Endothelial cell of umbilical vein (primary cell): Measurements from ENCODE around the gene TPGS2. TPM values are rescaled to one million over a fixed set of nuclear protein-coding genes. Genes with fewer than 3 reads are reported as not detected.

Experiments
- BruUV-seq: library from RNA; stranded (reverse); fragments of 400-500 nt; replicated peaks from 2 replicates; lab custom pipeline; 2021; lab: Mats Ljungman, UMichigan
- CTCF ChIA-PET: fragments of 300-600, 350-600 bp; sonication (Branson Sonifier 250); formaldehyde crosslinking; loops from one replicate; lab custom pipeline; 2021; ENCODE audit warnings: antibody characterized with exemption, inconsistent platforms; lab: Charles Lee
- POLR2A ChIA-PET: fragments of 300-600, 350-600 bp; sonication (Branson Sonifier 250); formaldehyde crosslinking; loops from one replicate; lab custom pipeline; 2021; ENCODE audit warnings: antibody characterized with exemption, inconsistent platforms; lab: Charles Lee
- DNase-seq: peaks from one replicate; pipeline ENCODE4 v3.0.0-alpha.2; 2011; ENCODE audit warnings: low read depth, low spot score
- FAIRE-seq: peaks from 2 replicates; lab custom pipeline; 2011; peaks lifted over from hg19 to GRCh38; lab: Jason Lieb, UNC
- H2AFZ ChIP-seq: 2 replicates; pipeline ENCODE4 v1.6.0; 2012; ENCODE audit warnings: low read depth, low read length, control low read depth, inconsistent platforms
- H3K27ac ChIP-seq: 2 replicates; pipeline ENCODE4 v1.5.1; 2011; ENCODE audit warnings: low read depth, mild to moderate bottlenecking, control low read depth, low read length, moderate library complexity; ENCODE audit not compliant: insufficient read depth
- H3K27me3 ChIP-seq, 2 experiments: 2 replicates each; pipeline versions ENCODE4 v1.6.0 to v1.6.1; 2011; ENCODE audit warnings: low read length in 2 of 2, mixed read lengths in 1 of 2; ENCODE audit not compliant: control insufficient read depth in 2 of 2, insufficient read depth in 2 of 2
- H3K36me3 ChIP-seq, 2 experiments: 2 replicates in 1 of 2; 3 replicates in 1 of 2; pipeline ENCODE4 v1.5.1; 2011; ENCODE audit warnings: low read length in 2 of 2, mild to moderate bottlenecking in 1 of 2, moderate library complexity in 1 of 2; ENCODE audit not compliant: control insufficient read depth in 2 of 2, insufficient read depth in 2 of 2; ENCODE audit errors: extremely low read depth in 1 of 2
- H3K4me1 ChIP-seq: 3 replicates; pipeline ENCODE4 v1.5.1; 2011; ENCODE audit warnings: mild to moderate bottlenecking, low read length; ENCODE audit not compliant: control insufficient read depth, insufficient read depth; ENCODE audit errors: extremely low read depth
- H3K4me2 ChIP-seq: 2 replicates; pipeline ENCODE4 v1.6.1; 2011; ENCODE audit warnings: low read length, control low read depth, mixed read lengths; ENCODE audit not compliant: insufficient read depth
- H3K4me3 ChIP-seq, 3 experiments: fragments of 200-600 bp in 1 of 3; sonication (generic), shearing (Covaris generic) in 1 of 3; replicated peaks in 1 of 3; 2 replicates each; pipeline ENCODE4 v1.5.1; 2011 to 2016; ENCODE audit warnings: control low read depth in 3 of 3, low read length in 3 of 3, mild to moderate bottlenecking in 2 of 3, inconsistent platforms in 1 of 3, low read depth in 1 of 3, moderate library complexity in 1 of 3; ENCODE audit not compliant: insufficient read depth in 1 of 3
- H3K79me2 ChIP-seq: 2 replicates; pipeline ENCODE4 v1.6.0; 2012; ENCODE audit warnings: low read length, inconsistent platforms; ENCODE audit not compliant: control insufficient read depth, insufficient read depth
- H3K9ac ChIP-seq: replicated peaks from 2 replicates; pipeline ENCODE3; 2011; ENCODE audit warnings: low read length, control low read depth; ENCODE audit not compliant: insufficient read depth; ENCODE audit errors: extremely low read depth
- H3K9me1 ChIP-seq: replicated peaks from 3 replicates; pipeline ENCODE4 v1.6.0; 2011; ENCODE audit warnings: mild to moderate bottlenecking, low read length; ENCODE audit not compliant: control insufficient read depth, insufficient read depth; ENCODE audit errors: extremely low read depth
- H3K9me3 ChIP-seq: replicated peaks from 2 replicates; pipeline ENCODE4 v1.5.1; 2012; ENCODE audit warnings: low read length, inconsistent platforms; ENCODE audit not compliant: control insufficient read depth, insufficient read depth
- H4K20me1 ChIP-seq: replicated peaks from 2 replicates; pipeline ENCODE3; 2011; ENCODE audit warnings: mild to moderate bottlenecking, low read length; ENCODE audit not compliant: control insufficient read depth, insufficient read depth; ENCODE audit errors: extremely low read depth
- FOS ChIP-seq: IDR thresholded peaks from 2 replicates; pipeline ENCODE4 v1.6.1; 2011; ENCODE audit warnings: mild to moderate bottlenecking, low read length, moderate library complexity, borderline replicate concordance; ENCODE audit not compliant: insufficient read depth
- GATA2 ChIP-seq: IDR thresholded peaks from 2 replicates; pipeline ENCODE4 v1.7.0; 2011; ENCODE audit warnings: low read depth, mild to moderate bottlenecking, moderate library complexity, mixed read lengths, low read length; ENCODE audit not compliant: insufficient read length, insufficient read depth
- JUN ChIP-seq: IDR thresholded peaks from 2 replicates; pipeline ENCODE4 v1.6.1; 2011; ENCODE audit warnings: borderline replicate concordance, low read depth; ENCODE audit not compliant: insufficient read length, insufficient read depth
- MAX ChIP-seq: IDR thresholded peaks from 2 replicates; pipeline ENCODE4 v1.6.1; 2011; ENCODE audit not compliant: insufficient read depth, insufficient read length
- MYC ChIP-seq: IDR thresholded peaks from one replicate; pipeline ENCODE4 v1.6.1; 2011; ENCODE audit warnings: mild to moderate bottlenecking, low read depth, low read length
- dilution Hi-C: fragments of 300-500 bp; cut with MboI; formaldehyde crosslinking; loops from one replicate; pipeline ENCODE4 v1.15.0; 2019; ENCODE audit warnings: low sequenced_read_pairs; ENCODE audit not compliant: extremely low pct_ligation_motif_present
- intact Hi-C: fragments of 100-400 bp; cut with micrococcal nuclease; formaldehyde crosslinking; loops from one replicate; pipeline ENCODE4 v1.10.0; 2022
- polyA plus RNA-seq, 4 experiments: library from polyadenylated mRNA; depleted of rRNA in 3 of 4; stranded (reverse) in 3 of 4; unstranded in 1 of 4; fragments of >200 nt; gene quantifications; 2 replicates each; pipeline versions ENCODE4 v1.2.1 to v1.2.3, GENCODE V29; 2011 to 2012; ENCODE audit warnings: missing spikeins in 1 of 4
- total RNA-seq: library from RNA; stranded (reverse); gene quantifications from 2 replicates; pipeline ENCODE4 v1.2.3, GENCODE V29; 2021
- TF ChIP-seq, protein P1 (sequence below), 2 donors: IDR thresholded peaks; 1 replicate in 1 of 2; 2 replicates in 1 of 2; pipeline ENCODE4 v1.5.1; 2011; ENCODE audit warnings: low read length in 2 of 2, mild to moderate bottlenecking in 2 of 2, moderate library complexity in 2 of 2, control low read depth in 1 of 2, inconsistent platforms in 1 of 2, low read depth in 1 of 2; ENCODE audit not compliant: insufficient read depth in 1 of 2; ENCODE audit errors: extremely low read depth in 1 of 2

Gene TPGS2
- total and polyA plus RNA-seq, 2 donors (not counting 3 experiments of a cell fraction or from before 2014, with no cell fraction given) = 150 to 232 TPM

GRCh38 chr18:36786686-36787085, 42.1 kb downstream of the TPGS2 start:
- CTCF ChIA-PET = no interaction called here
- no peak overlapping the region for H3K9ac ChIP-seq
- no peak overlapping the region for H3K4me2 ChIP-seq
- no peaks in the 10 kb centered on the region for H4K20me1 ChIP-seq
- dilution Hi-C loops (no loop called here), intact Hi-C loops (no loop called here)
- no peak for TF ChIP-seq MYC
- TF ChIP-seq MAX = no peak
- no peak for TF ChIP-seq FOS
- TF ChIP-seq, protein P1, sequence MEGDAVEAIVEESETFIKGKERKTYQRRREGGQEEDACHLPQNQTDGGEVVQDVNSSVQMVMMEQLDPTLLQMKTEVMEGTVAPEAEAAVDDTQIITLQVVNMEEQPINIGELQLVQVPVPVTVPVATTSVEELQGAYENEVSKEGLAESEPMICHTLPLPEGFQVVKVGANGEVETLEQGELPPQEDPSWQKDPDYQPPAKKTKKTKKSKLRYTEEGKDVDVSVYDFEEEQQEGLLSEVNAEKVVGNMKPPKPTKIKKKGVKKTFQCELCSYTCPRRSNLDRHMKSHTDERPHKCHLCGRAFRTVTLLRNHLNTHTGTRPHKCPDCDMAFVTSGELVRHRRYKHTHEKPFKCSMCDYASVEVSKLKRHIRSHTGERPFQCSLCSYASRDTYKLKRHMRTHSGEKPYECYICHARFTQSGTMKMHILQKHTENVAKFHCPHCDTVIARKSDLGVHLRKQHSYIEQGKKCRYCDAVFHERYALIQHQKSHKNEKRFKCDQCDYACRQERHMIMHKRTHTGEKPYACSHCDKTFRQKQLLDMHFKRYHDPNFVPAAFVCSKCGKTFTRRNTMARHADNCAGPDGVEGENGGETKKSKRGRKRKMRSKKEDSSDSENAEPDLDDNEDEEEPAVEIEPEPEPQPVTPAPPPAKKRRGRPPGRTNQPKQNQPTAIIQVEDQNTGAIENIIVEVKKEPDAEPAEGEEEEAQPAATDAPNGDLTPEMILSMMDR (IDR thresholded peaks at IDR 0.05; ENCODE audit: extremely low read depth in 1 of 2, insufficient read depth in 1 of 2, low read depth in 1 of 2, low read length in 2 of 2) = no peak
- no peak for TF ChIP-seq JUN
- no peak for TF ChIP-seq GATA2
- no peak overlapping the region for H3K4me3 ChIP-seq
- H3K27me3 ChIP-seq = no peaks in the 10 kb centered on the region
- no peaks in the 10 kb centered on the region for H3K4me1 ChIP-seq
- no peaks in the 10 kb centered on the region for H3K79me2 ChIP-seq
- no peaks in the 10 kb centered on the region for H3K9me3 ChIP-seq
- H3K9me1 ChIP-seq = no peaks in the 10 kb centered on the region
- H3K36me3 ChIP-seq = peaks cover 4 to 8% of the 10 kb centered on the region in 2 experiments
- FAIRE-seq = no peak
- POLR2A ChIA-PET = no interaction called here
- no peak overlapping the region for H3K27ac ChIP-seq
- DNase-seq = peak; percentile 6
- no peak overlapping the region for H2AFZ ChIP-seq
- no TSS peak for BruUV-seq
